Kidney (tissue), 14 donors: ENCODE data around the gene MOB3A. TPM values are rescaled to one million over a fixed set of nuclear protein-coding genes. Genes with fewer than 3 reads are reported as not detected.
A peak's percentile ranks its signal among the peaks of the same experiment; 100 is the strongest.

Experiments used
- DNase-seq, 5 donors: peaks; one replicate each; pipeline ENCODE4 v3.0.0-alpha.2; 2013 to 2020
- FAIRE-seq: peaks from 2 replicates; lab custom pipeline; 2012; peaks lifted over from hg19 to GRCh38; lab: Jason Lieb, UNC
- H3K27ac ChIP-seq, 2 donors: one replicate each; pipeline ENCODE4 v1.7.0; 2013; ENCODE audit warnings: low read depth in 2 of 2, low read length in 2 of 2, inconsistent platforms in 1 of 2
- H3K27me3 ChIP-seq: one replicate; pipeline ENCODE4 v1.7.1; 2013; ENCODE audit warnings: low read length, inconsistent platforms; ENCODE audit not compliant: control insufficient read depth, insufficient read depth
- H3K36me3 ChIP-seq, 3 donors: one replicate each; pipeline versions ENCODE4 v1.7.0 to v1.7.1; 2013; ENCODE audit warnings: low read length in 3 of 3, control low read depth in 1 of 3, inconsistent platforms in 1 of 3; ENCODE audit not compliant: insufficient read depth in 3 of 3, control insufficient read depth in 2 of 3
- H3K4me1 ChIP-seq, 3 donors: one replicate each; pipeline versions ENCODE4 v1.7.0 to v1.7.1; 2013; ENCODE audit warnings: low read length in 3 of 3, inconsistent platforms in 1 of 3, low read depth in 1 of 3; ENCODE audit not compliant: control insufficient read depth in 2 of 3, insufficient read depth in 2 of 3
- H3K4me3 ChIP-seq, 3 donors: one replicate each; pipeline versions ENCODE4 v1.7.0 to v1.8.1; 2013; ENCODE audit warnings: low read length in 3 of 3, control low read depth in 1 of 3, inconsistent platforms in 1 of 3
- H3K9ac ChIP-seq, 3 donors: one replicate each; pipeline versions ENCODE4 v1.7.0 to v1.7.1; 2013; ENCODE audit warnings: low read length in 3 of 3, control low read depth in 1 of 3, inconsistent platforms in 1 of 3
- H3K9me3 ChIP-seq, 3 donors: one replicate each; pipeline versions ENCODE4 v1.7.0 to v1.7.1; 2013; ENCODE audit warnings: low read length in 3 of 3, control low read depth in 1 of 3, inconsistent platforms in 1 of 3; ENCODE audit not compliant: control insufficient read depth in 2 of 3, insufficient read depth in 1 of 3
- CTCF ChIP-seq: IDR thresholded peaks from 3 replicates; pipeline ENCODE4 v1.5.1; 2012; ENCODE audit warnings: mild to moderate bottlenecking, moderate library complexity, borderline replicate concordance; ENCODE audit not compliant: insufficient read depth; ENCODE audit errors: extremely low read depth
- intact Hi-C: fragments of 100-400 bp; cut with DNase I; formaldehyde crosslinking; loops from one replicate; pipeline ENCODE4 v1.11.1; 2022
- polyA plus RNA-seq: library from polyadenylated mRNA; stranded (reverse); fragments of 350-450 nt; fragmentation: Illumina TruSeq; extraction: RNeasy Lipid Tissue Mini Kit (QIAGEN cat#74804); gene quantifications from one replicate; pipeline ENCODE4 v1.2.3, GENCODE V29; 2014; ENCODE audit warnings: low read depth, low replicate concordance; ENCODE audit not compliant: insufficient read depth
- total RNA-seq: library from RNA; stranded (reverse); fragmentation: NEBNext Ultra II Directional; extraction: Animal tissue kit (Norgen Biotek cat#: 25700); gene quantifications from one replicate; pipeline ENCODE4 v1.2.1, GENCODE V29; 2021
- donor health status: control.
- donor health status: control.
- donor health status: control.
- donor health status: control.
- donor health status: control.
- donor health status: DM: yes; HTN: yes; CAD: no.
- donor health status: Normal renal cell carcinoma (clear cell type).

The MOB3A gene
- total and polyA plus RNA-seq, 2 donors from 2014 or later = 16.9 to 59.7 TPM

GRCh38 chr19:2062770-2063169 is 33.4 kb downstream of the MOB3A start:
- no peak overlapping the region for H3K27ac ChIP-seq
- intact Hi-C loops = no loop called here

GRCh38 chr19:2062389-2062729 is 33.8 kb downstream of the MOB3A start:
- TF ChIP-seq CTCF = no peak
- H3K9ac ChIP-seq = peak overlapping the region in 2 of 3 donors; percentile 30 to 86
- no peaks in the 10 kb centered on the region for H3K27me3 ChIP-seq
- peak overlapping the region; percentile 11 to 80 (median 67) for H3K4me3 ChIP-seq
- intact Hi-C loops = no loop called here
- H3K36me3 ChIP-seq = no peaks in the 10 kb centered on the region
- DNase-seq = peak in 1 of 5 donors; percentile 68
- peak overlapping the region; percentile 89 to 99 for H3K27ac ChIP-seq
- no peak for FAIRE-seq
- H3K9me3 ChIP-seq = no peaks in the 10 kb centered on the region
- peaks cover 0 to 34% (median 17%) of the 10 kb centered on the region in 3 donors for H3K4me1 ChIP-seq

More at GRCh38 chr19:2062770-2063169, 33.4 kb downstream of the MOB3A start:
- Histone ChIP-seq H3K9ac (no peak overlapping the region), H3K9me3 (no peaks in the 10 kb centered on the region), H3K4me3 (no peak overlapping the region), H3K27me3 (no peaks in the 10 kb centered on the region), H3K36me3 (no peaks in the 10 kb centered on the region), H3K4me1 (peaks cover 0 to 34% (median 17%) of the 10 kb centered on the region in 3 donors)
- FAIRE-seq (no peak), DNase-seq (peak in 1 of 5 donors; percentile 62)
- TF ChIP-seq CTCF = no peak

GRCh38 chr19:2061495-2062388 is 34.4 kb downstream of the MOB3A start:
- Histone ChIP-seq H3K9ac (peak overlapping the region; percentile 16 to 86 (median 30)), H3K9me3 (no peaks in the 10 kb centered on the region), H3K4me1 (peaks cover 0 to 36% (median 17%) of the 10 kb centered on the region in 3 donors), H3K4me3 (peak overlapping the region; percentile 56 to 80 (median 67)), H3K27ac (peak overlapping the region; percentile 97 to 99), H3K27me3 (no peaks in the 10 kb centered on the region), H3K36me3 (no peaks in the 10 kb centered on the region)
- intact Hi-C loops = no loop called here
- DNase-seq = peak; percentile 99 to 100 (median 99)
- no peak for TF ChIP-seq CTCF
- FAIRE-seq = peak; percentile 97
